ENCODE data around the gene LMO2. TPM values are rescaled to one million over a fixed set of nuclear protein-coding genes. Genes with fewer than 3 reads are reported as not detected.

LMO2 gene
- total and polyA plus RNA-seq, 12 donors: 12.4 to 40.8 (median 30.8) TPM

- peak overlapping the region in 1 of 5 donors; percentile 75 for H3K27ac ChIP-seq
These were observed 2.0 kb upstream of the LMO2 start for GRCh38 chr11:33893711-33894397.

GRCh38 chr11:33892906-33893594 lies 1.2 kb upstream of the LMO2 start:
- Histone ChIP-seq H3K27ac (peak overlapping the region in 1 of 5 donors; percentile 75), H3K27me3 (no peaks in the 10 kb centered on the region), H3K4me1 (replicated peaks in 1 of 2) (peaks cover 3 to 10% of the 10 kb centered on the region in 2 donors), H3K4me3 (no peak overlapping the region), H3K9me3 (replicated peaks in 1 of 3) (no peaks in the 10 kb centered on the region), H3K36me3 (replicated peaks in 1 of 2) (no peaks in the 10 kb centered on the region)
- no peak for TF ChIP-seq POLR2A (IDR thresholded peaks at IDR 0.05)
- TF ChIP-seq CTCF (IDR thresholded peaks at IDR 0.05): no peak
- intact Hi-C loops (cut with DNase I): no loop called here
- DNase-seq: no peak
- WGBS, 4 donors: 64 to 75% (median 71%) methylated on average over 11 of the region's 11 CpGs

More at GRCh38 chr11:33893711-33894397, 2.0 kb upstream of the LMO2 start:
- Histone ChIP-seq H3K27me3 (no peaks in the 10 kb centered on the region), H3K4me1 (replicated peaks in 1 of 2) (peaks cover 3 to 10% of the 10 kb centered on the region in 2 donors), H3K9me3 (replicated peaks in 1 of 3) (no peaks in the 10 kb centered on the region), H3K4me3 (peak overlapping the region in 1 of 4 donors; percentile 25), H3K36me3 (replicated peaks in 1 of 2) (no peaks in the 10 kb centered on the region)
- TF ChIP-seq POLR2A (IDR thresholded peaks at IDR 0.05): no peak
- TF ChIP-seq CTCF (IDR thresholded peaks at IDR 0.05): no peak
- 51 to 59% (median 53%) methylated on average over 14 of the region's 14 CpGs for WGBS, 4 donors
- intact Hi-C loops (cut with DNase I): no loop called here
- DNase-seq: peak in 3 of 7 donors; percentile 24 to 58 (median 34)

- no peaks in the 10 kb centered on the region for H3K27me3 ChIP-seq
- DNase-seq: no peak
- H3K27ac ChIP-seq: no peak overlapping the region
- no peaks in the 10 kb centered on the region for H3K36me3 ChIP-seq (replicated peaks in 1 of 2)
- no peak overlapping the region for H3K4me3 ChIP-seq
- no peaks in the 10 kb centered on the region for H3K9me3 ChIP-seq (replicated peaks in 1 of 3)
- intact Hi-C loops (cut with DNase I): no loop called here
- peaks cover 0 to 3% of the 10 kb centered on the region in 2 donors for H3K4me1 ChIP-seq (replicated peaks in 1 of 2)
- TF ChIP-seq CTCF (IDR thresholded peaks at IDR 0.05) (no peak), POLR2A (IDR thresholded peaks at IDR 0.05) (no peak)
- 92 to 95% (median 93%) methylated on average over 3 of the region's 3 CpGs for WGBS, 4 donors
These were observed 2.0 kb downstream of the LMO2 start for GRCh38 chr11:33889821-33890378.

GRCh38 chr11:33889296-33889695 lies 2.6 kb downstream of the LMO2 start:
- Histone ChIP-seq H3K36me3 (replicated peaks in 1 of 2) (no peaks in the 10 kb centered on the region), H3K4me1 (replicated peaks in 1 of 2) (peaks cover 0 to 3% of the 10 kb centered on the region in 2 donors), H3K27me3 (no peaks in the 10 kb centered on the region), H3K9me3 (replicated peaks in 1 of 3) (no peaks in the 10 kb centered on the region), H3K27ac (no peak overlapping the region), H3K4me3 (no peak overlapping the region)
- 77 to 90% (median 83%) methylated on average over 5 to 6 of the region's 6 CpGs for WGBS, 4 donors
- intact Hi-C loops (cut with DNase I): no loop called here
- DNase-seq: no peak
- TF ChIP-seq POLR2A (IDR thresholded peaks at IDR 0.05) (no peak), CTCF (IDR thresholded peaks at IDR 0.05) (no peak)
